Lung microvascular endothelial cell (primary cell): ENCODE data around the gene THRSP. TPM values are rescaled to one million over a fixed set of nuclear protein-coding genes. Genes with fewer than 3 reads are reported as not detected.

Source experiments
- DNase-seq, 2 donors: peaks; one replicate each; pipeline versions ENCODE4 v3.0.0 to v3.0.0-alpha.2; 2010; ENCODE audit warnings: low read depth in 2 of 2
- total RNA-seq: library from RNA; depleted of rRNA; stranded (reverse); fragments of >200 nt; gene quantifications from 2 replicates; pipeline ENCODE4 v1.2.1, GENCODE V29; 2014

The THRSP gene
- total RNA-seq, 1 donor from 2014 or later = not detected

- DNase-seq = no peak
Observed at GRCh38 chr11:78097666-78098385, 34.2 kb downstream of the THRSP start.

GRCh38 chr11:78099666-78100065 lies 36.0 kb downstream of the THRSP start:
- no peak for DNase-seq

GRCh38 chr11:78100261-78100660 lies 36.6 kb downstream of the THRSP start:
- DNase-seq = no peak

- DNase-seq = no peak
Observed at GRCh38 chr11:78100676-78101472, 37.2 kb downstream of the THRSP start.

GRCh38 chr11:78109081-78110015 lies 45.7 kb downstream of the THRSP start:
- peak in 1 of 2 donors; percentile 1 for DNase-seq

GRCh38 chr11:78110351-78110750 lies 46.7 kb downstream of the THRSP start:
- DNase-seq = peak in 1 of 2 donors; percentile 53

GRCh38 chr11:78110830-78111229 lies 47.2 kb downstream of the THRSP start:
- DNase-seq = no peak

- DNase-seq = no peak
Observed at GRCh38 chr11:78111298-78111697, 47.6 kb downstream of the THRSP start.

GRCh38 chr11:78112582-78113275 lies 49.1 kb downstream of the THRSP start:
- no peak for DNase-seq

Other genes with a start within 250 kb of the THRSP start
- 16.6 and 20.4 TPM in 2 replicates for gene RSF1, start 243.1 kb upstream of the THRSP start, total RNA-seq
- gene AAMDC, start 242.7 kb upstream of the THRSP start, total RNA-seq = 48.4 and 49.8 TPM in 2 replicates
- 21.8 and 26.4 TPM in 2 replicates for gene INTS4, start 69.2 kb upstream of the THRSP start, total RNA-seq
- gene KCTD14, start 40.6 kb upstream of the THRSP start, total RNA-seq = 0.22 TPM in 1 of 2 replicates, not detected in the other
- 54.9 and 71.4 TPM in 2 replicates for gene NDUFC2, start 16.0 kb downstream of the THRSP start, total RNA-seq
- 23.5 and 30.6 TPM in 2 replicates for gene ALG8, start 75.8 kb downstream of the THRSP start, total RNA-seq
- gene KCTD21, start 124.8 kb downstream of the THRSP start, total RNA-seq = 4.1 and 5.2 TPM in 2 replicates
- 3.9 and 5.2 TPM in 2 replicates for gene USP35, start 125.1 kb downstream of the THRSP start, total RNA-seq